DLD1 (cell line): ENCODE data around the gene SLC25A39.
"Not testable (repeated sequence)": the region's sequence is repeated elsewhere in the genome, so short reads cannot be mapped to it uniquely, and the experiment has no call there.

Experiments used
- in situ Hi-C: cut with HindIII; loops from 2 replicates; pipeline ENCODE4 v1.10.0; 2017; ENCODE audit warnings: low sequenced_read_pairs

Gene SLC25A39

DNA sequence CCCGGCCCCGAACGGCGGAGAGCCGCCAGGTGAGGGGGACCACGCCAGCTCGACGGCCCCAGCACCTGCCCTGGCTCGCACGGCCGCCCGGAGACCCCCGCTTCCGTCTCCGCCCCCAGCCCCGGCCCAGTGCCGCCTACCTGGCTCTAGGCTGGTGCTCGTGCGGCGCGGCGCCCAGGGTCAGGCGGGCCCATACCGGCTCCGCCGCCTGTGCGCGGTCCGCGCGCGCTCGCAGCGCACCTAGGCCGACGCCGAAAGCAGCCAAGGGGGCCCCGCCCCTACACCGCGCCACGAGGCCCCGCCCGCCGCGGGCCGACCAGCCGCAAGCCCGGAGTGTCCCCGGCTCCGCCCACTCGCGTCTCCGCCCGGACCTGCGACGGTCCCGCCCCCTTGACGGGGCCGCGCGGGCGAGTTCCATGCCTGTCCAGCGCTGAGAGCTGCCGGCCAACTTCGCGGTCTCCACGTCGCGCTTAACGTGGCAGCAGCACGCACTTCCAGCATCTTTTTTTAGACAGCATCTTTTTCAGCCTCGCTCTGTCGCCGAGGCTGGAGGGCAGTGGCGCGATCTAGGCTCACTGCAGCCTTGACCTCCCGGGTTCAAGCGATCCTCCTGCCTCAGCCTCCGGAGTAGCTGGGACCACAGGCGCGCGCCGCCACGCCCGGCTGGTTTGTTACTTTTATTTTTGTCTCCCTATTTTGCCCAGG is at the start of gene SLC25A39:
Gene SLC25A39, minus strand, starts transcription at position 253 of the 705 bp plus-strand sequence. CDS start 1,261 bp downstream, outside the sequence.
- in situ Hi-C loops, result loop anchor here (5.0 kb wide), 1 partner anchor 52 kb away; no protein-coding TSS in a partner anchor

DNA sequence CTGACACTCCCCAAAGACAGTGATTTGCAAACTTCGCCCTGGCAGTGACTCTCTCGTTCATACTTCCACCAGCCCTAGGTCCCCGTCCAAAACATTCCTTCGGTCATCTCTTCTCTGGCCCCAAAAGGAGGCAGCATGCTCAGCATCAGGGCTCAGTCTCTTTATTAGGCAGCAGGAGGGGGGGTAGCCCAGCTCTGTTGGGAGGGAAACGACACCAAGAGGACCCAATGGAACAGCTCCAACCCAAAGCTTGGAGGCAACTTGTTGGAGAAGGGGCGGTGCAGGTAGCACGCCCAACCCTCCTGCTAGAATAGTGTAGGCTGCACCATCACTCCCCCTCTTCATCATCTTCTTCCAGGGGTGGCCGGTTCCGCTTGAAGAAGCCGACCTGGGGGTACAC is 47.4 kb upstream of the SLC25A39 start:
- in situ Hi-C loops, result no loop called here

- in situ Hi-C loops, result not testable (repeated sequence)
These were observed 44.9 kb upstream of the SLC25A39 start for GRCh38 chr17:44369414-44370023.

DNA sequence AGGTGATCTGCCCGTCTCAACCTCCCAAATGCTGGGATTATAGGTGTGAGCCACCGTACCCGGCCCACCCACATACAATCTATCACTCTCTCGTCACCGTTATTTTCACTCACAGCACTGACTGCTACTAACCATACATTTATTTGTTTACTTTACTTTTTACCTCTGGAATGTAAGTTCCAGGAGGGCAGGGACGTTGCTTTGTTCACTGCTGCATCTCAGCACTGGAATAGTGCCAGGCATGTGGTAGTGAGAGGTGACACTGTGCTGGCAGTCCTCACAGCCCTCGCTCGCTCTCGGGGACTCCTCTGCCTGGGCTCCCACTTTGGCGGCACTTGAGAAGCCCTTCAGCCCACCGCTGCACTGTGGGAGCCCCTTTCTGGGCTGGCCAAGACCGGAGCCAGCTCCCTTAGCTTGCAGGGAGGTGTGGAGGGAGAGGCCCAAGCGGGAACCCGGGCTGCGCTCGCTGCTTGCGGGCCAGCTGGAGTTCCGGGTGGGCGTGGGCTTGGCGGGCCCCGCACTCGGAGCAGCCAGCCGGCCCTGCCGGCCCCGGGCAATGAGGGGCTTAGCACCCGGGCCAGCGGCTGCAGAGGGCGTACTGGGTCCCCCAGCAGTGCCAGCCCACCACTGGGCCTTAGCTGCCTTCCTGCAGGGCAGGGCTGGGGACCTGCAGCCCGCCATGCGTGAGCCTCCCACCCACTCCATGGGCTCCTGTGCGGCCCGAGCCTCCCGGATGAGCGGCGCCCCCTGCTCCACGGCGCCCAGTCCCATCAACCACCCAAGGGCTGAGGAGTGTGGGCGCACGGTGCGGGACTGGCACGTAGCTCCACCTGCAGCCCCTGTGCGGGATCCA is 44.0 kb upstream of the SLC25A39 start:
- in situ Hi-C loops, result not testable (repeated sequence)

GRCh38 chr17:44367231-44367979 is 42.8 kb upstream of the SLC25A39 start:
- in situ Hi-C loops, result no loop called here

DNA sequence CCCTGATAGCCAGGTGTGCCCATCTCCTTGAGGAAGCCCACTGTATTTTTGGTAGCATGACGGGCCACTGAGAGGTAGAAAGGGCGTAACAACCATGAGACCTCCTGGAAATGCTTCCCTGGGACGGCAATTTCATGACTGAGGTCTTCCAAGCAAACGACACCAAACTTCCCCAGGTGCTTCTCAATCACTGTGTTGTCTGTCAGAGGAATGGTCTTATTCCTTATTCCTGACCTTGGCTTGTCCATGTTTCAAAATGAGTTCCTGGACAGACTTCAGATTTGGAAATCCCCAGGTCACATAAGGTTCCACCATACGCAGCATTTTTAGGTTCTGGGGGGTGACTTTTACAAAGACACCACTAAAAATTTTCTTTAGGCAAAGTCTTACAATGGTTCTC is 40.4 kb upstream of the SLC25A39 start:
- in situ Hi-C loops, result not testable (repeated sequence)

GRCh38 chr17:44363613-44364159 is 39.1 kb upstream of the SLC25A39 start, which contains the start of gene FAM171A2:
Gene FAM171A2, minus strand, starts transcription at chr17:44363853. Its CDS starts 139 bp downstream, at chr17:44363714.
- in situ Hi-C loops, result no loop called here

DNA sequence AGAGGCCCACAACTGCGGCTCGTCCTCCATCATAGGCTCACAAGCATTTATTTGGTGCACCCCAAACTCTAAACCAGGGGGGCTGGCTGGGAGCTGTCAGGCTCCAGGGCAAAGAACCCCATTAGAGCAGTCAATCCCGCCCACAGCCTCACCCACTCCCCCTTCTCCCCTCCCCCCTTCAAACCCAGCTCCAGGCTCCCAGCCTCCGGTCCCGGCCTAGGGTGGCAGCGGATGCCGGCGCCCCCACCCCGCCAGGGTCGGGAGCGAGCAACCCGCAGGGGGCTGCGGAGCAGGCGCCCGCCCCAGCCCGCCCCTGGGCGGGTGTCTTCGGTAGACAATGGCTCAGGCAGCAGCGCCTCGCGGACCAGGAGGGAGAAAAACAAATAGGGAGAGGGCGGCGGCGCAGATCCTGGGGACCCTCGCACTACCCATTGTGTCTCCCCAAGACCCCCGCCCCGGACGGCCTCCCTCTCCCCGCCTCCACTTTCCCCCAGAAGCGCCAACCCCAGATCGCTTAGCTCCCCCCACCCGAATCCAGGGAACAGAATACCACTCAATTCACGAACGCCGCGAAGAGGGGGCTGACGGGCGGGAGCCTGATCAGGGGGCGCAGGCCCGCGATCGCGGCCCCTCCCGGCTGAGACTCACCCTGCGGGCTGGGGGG is 38.5 kb upstream of the SLC25A39 start:
- in situ Hi-C loops, result no loop called here

- in situ Hi-C loops, result no loop called here
These were observed 37.9 kb upstream of the SLC25A39 start for GRCh38 chr17:44362459-44362948.

DNA sequence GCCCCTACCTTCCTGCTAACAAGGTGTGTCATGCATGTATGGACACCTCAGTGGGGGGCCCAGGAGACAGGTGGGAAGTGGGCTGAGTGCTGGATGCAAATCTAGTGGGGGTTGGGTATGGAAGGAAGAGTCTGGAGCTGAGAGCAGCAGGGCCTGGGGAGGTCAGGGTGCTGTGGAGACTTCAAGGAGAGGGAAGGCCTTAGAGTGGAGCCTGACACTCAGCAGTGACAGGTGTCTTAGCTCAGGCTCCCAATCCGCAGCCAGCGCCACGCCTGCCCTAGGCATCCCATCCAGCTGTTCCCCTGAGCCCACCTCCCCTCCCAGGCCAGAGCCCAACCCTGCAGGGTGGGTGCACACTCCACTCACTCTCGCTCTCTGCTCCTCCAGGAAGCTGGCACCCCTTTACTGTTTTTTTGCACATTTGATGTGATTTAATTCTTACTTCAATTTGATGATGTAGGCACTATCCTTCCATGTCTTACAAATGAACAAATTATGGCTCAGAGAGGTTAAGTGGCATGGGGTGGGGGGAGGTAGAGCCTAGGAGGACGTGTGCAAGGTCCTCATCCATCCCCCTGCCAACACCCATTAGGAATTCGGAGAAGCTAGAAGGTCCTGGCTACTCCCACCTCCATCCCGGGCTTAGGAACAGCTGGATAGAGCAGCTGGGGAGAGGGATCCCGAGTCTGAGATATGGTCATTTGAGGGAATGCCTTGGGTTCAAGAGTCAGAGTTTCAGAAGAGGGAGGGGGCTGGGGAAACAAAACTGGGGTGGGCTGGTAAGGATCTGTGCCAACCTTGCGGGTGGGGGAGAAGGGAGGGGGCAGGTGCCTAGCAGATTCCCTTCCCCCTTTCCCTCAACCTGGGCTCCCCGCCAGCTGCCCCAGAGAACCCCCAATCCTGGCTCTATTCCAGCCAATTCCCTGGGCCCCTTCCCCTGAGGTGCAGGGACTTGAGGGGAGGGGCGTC is 37.0 kb upstream of the SLC25A39 start:
- in situ Hi-C loops, result no loop called here

- in situ Hi-C loops, result no loop called here
These were observed 36.2 kb upstream of the SLC25A39 start for GRCh38 chr17:44360826-44361225.

DNA sequence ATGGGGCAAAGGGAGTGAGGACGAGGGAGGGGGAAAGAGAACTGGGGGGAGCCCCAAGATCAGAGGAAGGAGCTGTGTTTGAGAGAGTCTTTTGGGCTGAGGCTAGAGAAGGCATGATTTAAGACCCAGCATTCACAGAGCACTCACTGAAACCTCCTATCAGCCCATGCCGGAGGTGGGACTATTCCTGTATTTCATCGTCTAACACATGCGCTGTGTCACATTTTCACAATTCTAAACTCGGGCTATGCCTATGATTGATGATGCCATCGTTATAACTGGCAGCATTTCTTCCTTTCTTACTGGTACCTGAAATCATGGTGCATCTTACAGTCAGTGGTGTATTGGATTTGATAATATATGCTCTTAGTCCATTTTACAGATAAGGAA is 35.5 kb upstream of the SLC25A39 start:
- in situ Hi-C loops, result no loop called here

- in situ Hi-C loops, result no loop called here
These were observed 35.0 kb upstream of the SLC25A39 start for GRCh38 chr17:44359458-44360143.

DNA sequence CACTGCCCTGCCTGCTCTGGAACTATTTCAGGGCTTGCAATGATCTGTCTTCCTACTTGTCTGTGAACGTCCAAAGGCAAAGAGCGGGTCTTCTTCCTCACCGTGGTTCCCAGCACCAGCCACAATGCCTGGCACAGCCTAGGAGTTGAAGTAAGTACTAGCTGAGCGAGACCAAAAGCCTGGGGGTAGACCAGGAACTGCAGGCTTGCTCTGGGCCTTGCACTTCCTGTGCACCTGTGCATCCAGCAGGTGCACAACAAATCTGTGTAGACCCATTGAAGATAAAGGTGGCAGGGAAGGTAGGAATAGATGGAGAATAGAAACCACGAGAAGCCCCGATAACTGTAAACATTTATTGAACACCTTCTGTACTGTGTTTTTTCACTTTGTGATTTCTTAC is 34.4 kb upstream of the SLC25A39 start:
- in situ Hi-C loops, result no loop called here

DNA sequence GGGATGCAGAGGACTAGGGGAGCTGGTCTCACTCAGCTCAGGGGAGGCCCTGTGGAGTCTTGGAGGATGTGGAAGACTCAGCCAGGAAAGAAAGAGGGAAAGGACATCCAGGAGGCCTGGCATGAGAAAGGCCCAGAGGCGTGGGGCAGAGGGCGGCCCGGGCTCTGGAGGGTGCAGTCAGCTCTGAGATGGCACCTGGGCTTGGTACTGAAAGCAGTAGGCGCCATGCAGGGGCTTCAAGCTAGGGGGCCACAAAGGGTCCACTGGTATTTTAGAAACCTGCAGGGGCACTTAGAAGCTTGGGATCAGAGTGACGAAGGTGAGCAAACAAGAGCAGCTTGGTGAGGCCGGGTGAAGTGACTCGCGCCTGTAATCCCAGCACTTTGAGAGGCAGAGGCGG is 33.4 kb upstream of the SLC25A39 start:
- in situ Hi-C loops, result no loop called here

- in situ Hi-C loops, result no loop called here
These were observed 31.6 kb upstream of the SLC25A39 start for GRCh38 chr17:44356241-44356640.

DNA sequence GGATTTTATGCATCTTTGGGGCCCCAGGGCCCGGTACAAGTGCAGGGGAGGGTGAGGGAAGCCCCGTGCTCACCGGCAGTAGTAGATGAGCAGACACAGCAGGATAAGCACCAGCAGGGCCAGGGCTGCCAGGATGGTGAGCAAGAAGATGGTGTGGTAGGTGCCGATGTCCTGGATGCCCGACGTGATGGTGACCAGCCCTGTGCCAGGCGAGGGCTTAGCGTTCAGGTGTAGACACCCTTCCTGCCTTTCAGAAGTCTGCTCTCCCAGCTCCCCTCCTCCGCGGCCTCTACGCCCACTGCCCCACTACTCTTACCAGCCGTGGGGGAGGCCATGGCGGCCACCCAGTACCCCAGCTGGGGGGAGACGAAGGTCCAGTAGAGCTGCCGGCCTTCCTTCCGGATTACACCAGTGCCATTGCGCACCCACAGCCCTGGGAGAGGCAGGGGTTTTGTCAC is 31.0 kb upstream of the SLC25A39 start:
- in situ Hi-C loops, result no loop called here
